Esophagus squamous epithelium (tissue), 5 donors: ENCODE results near the gene OSBPL10. TPM values are rescaled to one million over a fixed set of nuclear protein-coding genes. Genes with fewer than 3 reads are reported as not detected.
"Not testable (repeated sequence)": the region's sequence is repeated elsewhere in the genome, so short reads cannot be mapped to it uniquely, and the experiment has no call there.

Source experiments
- DNase-seq: peaks from one replicate; lab custom pipeline; 2025; lab: John Stamatoyannopoulos, UW
- H3K27ac ChIP-seq, 4 donors: fragments of 200-600 bp; sonication (generic); one replicate each; pipeline ENCODE4 v1.5.1; 2016 to 2019; ENCODE audit warnings: mild to moderate bottlenecking in 1 of 4
- H3K27me3 ChIP-seq, 4 donors: fragments of 200-600 bp; sonication (generic); 1 replicate in 3 of 4; 2 replicates in 1 of 4; pipeline versions ENCODE4 v1.5.1 to v1.6.0; 2017 to 2021; ENCODE audit warnings: antibody characterized with exemption in 1 of 4
- H3K36me3 ChIP-seq, 3 donors: fragments of 200-600 bp; sonication (generic); one replicate each; pipeline ENCODE4 v1.5.1; 2016 to 2019
- H3K4me1 ChIP-seq, 3 donors: fragments of 200-600 bp; sonication (generic); one replicate each; pipeline ENCODE4 v1.5.1; 2017 to 2019
- H3K4me3 ChIP-seq, 4 donors: fragments of 200-600 bp; sonication (generic); 1 replicate in 3 of 4; 2 replicates in 1 of 4; pipeline ENCODE4 v1.5.1; 2016 to 2019; ENCODE audit warnings: mild to moderate bottlenecking in 2 of 4, moderate library complexity in 1 of 4
- H3K9me3 ChIP-seq, 3 donors: fragments of 200-600 bp; sonication (generic); one replicate each; pipeline ENCODE4 v1.5.1; 2016 to 2019
- CTCF ChIP-seq, 6 experiments: fragments of 450-650 bp in 4 of 6; fragments of 200-600 bp in 2 of 6; sonication (generic) in 2 of 6; IDR thresholded peaks; one replicate each; pipeline ENCODE4 v1.5.1; 2016 to 2019; ENCODE audit warnings: antibody characterized with exemption in 6 of 6, mild to moderate bottlenecking in 4 of 6, moderate library complexity in 4 of 6
- POLR2A ChIP-seq, 4 donors: fragments of 450-650 bp; IDR thresholded peaks; one replicate each; pipeline ENCODE4 v1.6.1; 2017; ENCODE audit warnings: antibody characterized with exemption in 4 of 4, mild to moderate bottlenecking in 4 of 4, moderate library complexity in 3 of 4
- WGBS, 2 donors: methylation state at CpG; one replicate each; pipeline ENCODE4 v1.1.5; 2018; 5-methylcytosine and 5-hydroxymethylcytosine counted together
- intact Hi-C: fragments of 100-400 bp; cut with DNase I; formaldehyde crosslinking; loops from one replicate; pipeline ENCODE4 v1.15.0; 2022
- total RNA-seq, 4 donors: library from RNA; depleted of rRNA; stranded (reverse); fragments of >200 nt; gene quantifications; one replicate each; pipeline ENCODE4 v1.1.0, GENCODE V29; 2016
- donor health status: DM: yes; HTN: yes; CAD: no.

Gene OSBPL10
- total RNA-seq, 4 donors from 2014 or later, result 13.8 to 65.3 (median 41.0) TPM

- 50 to 89% methylated on average over 1 of the region's 1 CpG for WGBS, 2 donors
- Histone ChIP-seq H3K9me3 (no peaks in the 10 kb centered on the region), H3K27ac (no peak overlapping the region), H3K27me3 (no peaks in the 10 kb centered on the region), H3K36me3 (no peaks in the 10 kb centered on the region), H3K4me3 (no peak overlapping the region), H3K4me1 (peaks cover 0 to 3% (median 0%) of the 10 kb centered on the region in 3 donors)
- intact Hi-C loops, result no loop called here
- no peak for DNase-seq
- TF ChIP-seq POLR2A (IDR thresholded peaks at IDR 0.05) (no peak), CTCF (IDR thresholded peaks at IDR 0.05) (no peak)
These were observed 195.3 kb downstream of the OSBPL10 start for GRCh38 chr3:31785734-31786133.

- Histone ChIP-seq H3K27ac (no peak overlapping the region), H3K4me1 (peaks cover 0 to 3% (median 0%) of the 10 kb centered on the region in 3 donors), H3K4me3 (no peak overlapping the region), H3K27me3 (no peaks in the 10 kb centered on the region), H3K9me3 (no peaks in the 10 kb centered on the region), H3K36me3 (no peaks in the 10 kb centered on the region)
- DNase-seq, result no peak
- intact Hi-C loops, result no loop called here
- TF ChIP-seq CTCF (IDR thresholded peaks at IDR 0.05) (no peak), POLR2A (IDR thresholded peaks at IDR 0.05) (no peak)
- 71 to 91% methylated on average over 7 of the region's 7 CpGs for WGBS, 2 donors
These were observed 195.8 kb downstream of the OSBPL10 start for GRCh38 chr3:31785286-31785685.

- WGBS, 2 donors, result 67 to 69% methylated on average over 2 of the region's 2 CpGs
- H3K36me3 ChIP-seq, intact Hi-C loops, H3K27me3 ChIP-seq, H3K9me3 ChIP-seq, H3K27ac ChIP-seq, H3K4me3 ChIP-seq, H3K4me1 ChIP-seq, DNase-seq: not testable (repeated sequence)
These were observed 197.2 kb downstream of the OSBPL10 start for GRCh38 chr3:31783851-31784250.

- H3K9me3 ChIP-seq, H3K36me3 ChIP-seq, H3K4me1 ChIP-seq, intact Hi-C loops, DNase-seq, H3K27ac ChIP-seq, H3K27me3 ChIP-seq, H3K4me3 ChIP-seq: not testable (repeated sequence)
- 88 to 94% methylated on average over 1 of the region's 1 CpG for WGBS, 2 donors
These were observed 198.8 kb downstream of the OSBPL10 start for GRCh38 chr3:31782306-31782705.

GRCh38 chr3:31779514-31779913 lies 201.5 kb downstream of the OSBPL10 start:
- TF ChIP-seq CTCF (IDR thresholded peaks at IDR 0.05) (no peak), POLR2A (IDR thresholded peaks at IDR 0.05) (no peak)
- Histone ChIP-seq H3K36me3 (no peaks in the 10 kb centered on the region), H3K27ac (no peak overlapping the region), H3K27me3 (no peaks in the 10 kb centered on the region), H3K9me3 (no peaks in the 10 kb centered on the region), H3K4me3 (no peak overlapping the region), H3K4me1 (no peaks in the 10 kb centered on the region)
- 23 to 95% methylated on average over 1 of the region's 1 CpG for WGBS, 2 donors
- DNase-seq, result no peak
- intact Hi-C loops, result no loop called here

- TF ChIP-seq POLR2A (IDR thresholded peaks at IDR 0.05) (no peak), CTCF (IDR thresholded peaks at IDR 0.05) (no peak)
- Histone ChIP-seq H3K4me3 (no peak overlapping the region), H3K27me3 (no peaks in the 10 kb centered on the region), H3K36me3 (no peaks in the 10 kb centered on the region), H3K9me3 (no peaks in the 10 kb centered on the region), H3K27ac (no peak overlapping the region), H3K4me1 (no peaks in the 10 kb centered on the region)
- intact Hi-C loops, result no loop called here
- DNase-seq, result no peak
These were observed 203.2 kb downstream of the OSBPL10 start for GRCh38 chr3:31777887-31778286.
